Measurements from ENCODE around the gene MRPL4. TPM values are rescaled to one million over a fixed set of nuclear protein-coding genes. Genes with fewer than 3 reads are reported as not detected.

MRPL4 gene
- total and polyA plus RNA-seq, 2 of the 13 experiments (the other 11 are each of a cell fraction or from before 2014, with no cell fraction given), result 40.6 to 42.5 TPM

GRCh38 chr19:10238172-10238783 lies 13.7 kb upstream of the MRPL4 start (continued):
- TF ChIP-seq ZNF816 (CRISPR knock-in tag; IDR thresholded peaks at IDR 0.05; ENCODE audit: borderline replicate concordance) (no peak), ZFP37 (CRISPR knock-in tag; IDR thresholded peaks at IDR 0.05; ENCODE audit: borderline replicate concordance) (0 out of 2 replicates have a peak, but pooled peaks have one; percentile 33), ZUFSP (CRISPR knock-in tag; IDR thresholded peaks at IDR 0.05; ENCODE audit: borderline replicate concordance) (no peak), KDM6A (CRISPR knock-in tag; IDR thresholded peaks at IDR 0.05; ENCODE audit: low read depth) (no peak), TMF1 (CRISPR knock-in tag; IDR thresholded peaks at IDR 0.05; ENCODE audit: low read depth) (no peak), SETDB1 (CRISPR knock-in tag; IDR thresholded peaks at IDR 0.05; ENCODE audit: borderline replicate concordance) (no peak), FOXP1 (IDR thresholded peaks at IDR 0.05) (no peak), FOXP1 (CRISPR knock-in tag; IDR thresholded peaks at IDR 0.05) (peak; percentile 83), IRF2 (CRISPR knock-in tag; IDR thresholded peaks at IDR 0.05) (peak; percentile 47), SMYD3 (CRISPR knock-in tag; IDR thresholded peaks at IDR 0.05) (no peak), EP300 (IDR thresholded peaks at IDR 0.05; ENCODE audit: low read depth in 2 of 2, low read length in 2 of 2) (peak in 1 of 2 experiments; percentile 58; a peak in 2 of 4 replicates), EP300 (CRISPR knock-in tag; IDR thresholded peaks at IDR 0.05; ENCODE audit: borderline replicate concordance) (no peak), HNF1B (CRISPR knock-in tag; IDR thresholded peaks at IDR 0.05) (0 out of 2 replicates have a peak, but pooled peaks have one; percentile 34), SALL2 (CRISPR knock-in tag; IDR thresholded peaks at IDR 0.05) (no peak), BRD4 (CRISPR knock-in tag; IDR thresholded peaks at IDR 0.05) (no peak), FOXJ3 (CRISPR knock-in tag; IDR thresholded peaks at IDR 0.05; ENCODE audit: borderline replicate concordance) (no peak), PBX2 (CRISPR knock-in tag; IDR thresholded peaks at IDR 0.05) (peak; percentile 66), FLYWCH1 (CRISPR knock-in tag; IDR thresholded peaks at IDR 0.05) (no peak), ZSCAN31 (CRISPR knock-in tag; IDR thresholded peaks at IDR 0.05; ENCODE audit: low read depth) (no peak), ZBTB1 (CRISPR knock-in tag; IDR thresholded peaks at IDR 0.05; ENCODE audit: borderline replicate concordance) (no peak), ZNF3 (CRISPR knock-in tag; IDR thresholded peaks at IDR 0.05) (no peak), RBM39 (IDR thresholded peaks at IDR 0.05; ENCODE audit: low read depth, low read length, poor library complexity, severe bottlenecking) (no peak), MTERF4 (CRISPR knock-in tag; IDR thresholded peaks at IDR 0.05) (no peak), ATF3 (CRISPR knock-in tag; IDR thresholded peaks at IDR 0.05) (no peak), ZNF124 (CRISPR knock-in tag; IDR thresholded peaks at IDR 0.05) (no peak), SRSF1 (optimal IDR thresholded peaks at IDR 0.05; ENCODE audit: low read depth, low read length) (no peak)

Measured in HepG2 (cell line).